Measurements from ENCODE around the gene BTBD18. TPM values are rescaled to one million over a fixed set of nuclear protein-coding genes. Genes with fewer than 3 reads are reported as not detected.

Gene BTBD18, protein sequence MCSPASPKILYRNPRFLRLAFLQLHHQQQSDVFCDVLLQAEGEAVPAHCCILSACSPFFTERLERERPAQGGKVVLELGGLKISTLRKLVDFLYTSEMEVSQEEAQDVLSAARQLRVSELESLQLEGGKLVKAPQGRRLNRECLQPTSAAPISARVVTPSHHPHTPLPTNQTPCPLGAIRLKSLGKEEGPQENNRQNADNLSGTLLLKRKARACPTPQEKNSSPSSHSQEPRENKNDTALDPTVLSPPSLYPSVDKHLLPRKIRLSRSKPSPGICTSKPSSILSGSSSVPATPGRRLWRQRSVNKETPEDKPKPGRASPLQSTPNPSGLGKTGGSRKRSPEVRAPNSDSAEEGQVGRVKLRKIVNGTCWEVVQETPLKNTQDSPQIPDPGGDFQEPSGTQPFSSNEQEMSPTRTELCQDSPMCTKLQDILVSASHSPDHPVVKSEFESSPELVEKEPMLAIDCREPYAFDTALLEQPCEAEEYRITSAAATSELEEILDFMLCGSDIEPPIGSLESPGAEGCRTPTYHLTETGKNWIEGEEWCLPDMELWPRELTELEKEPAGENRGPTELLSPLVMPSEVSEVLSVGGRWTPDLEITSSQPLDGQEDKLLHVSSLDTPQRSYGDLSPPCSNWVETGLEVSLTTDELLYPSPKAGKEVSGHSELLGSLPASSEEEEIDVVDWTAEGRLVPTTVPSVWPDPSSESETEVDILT
- total RNA-seq = not detected

GRCh38 chr11:57751676-57752253, at the start of gene BTBD18:
Gene BTBD18, minus strand, starts transcription at chr11:57751819. Its CDS starts 631 bp downstream, at chr11:57751188.
- Mint-ChIP-seq H3K9me3 (no peaks in the 10 kb centered on the region), H3K27me3 (no peaks in the 10 kb centered on the region), H3K4me3 (no peak within 1 kb of the TSS), H3K27ac (no peak within 1 kb of the TSS), H3K36me3 (ENCODE audit: low read depth) (peaks cover 5% of the 10 kb centered on the region), H3K4me1 (peaks cover 12% of the 10 kb centered on the region)
- DNase-seq = peak; percentile 31
- ChIA-PET POLR2A (interaction anchor here (1.4 kb wide), 1 partner anchor 17 kb away, joined by 3 read pairs; no protein-coding TSS in a partner anchor), CTCF (interaction anchor here (1.2 to 1.8 kb wide), 4 partner anchors 8 to 80 kb away, joined by 3 to 8 read pairs (median 5); no protein-coding TSS in a partner anchor)

DNA sequence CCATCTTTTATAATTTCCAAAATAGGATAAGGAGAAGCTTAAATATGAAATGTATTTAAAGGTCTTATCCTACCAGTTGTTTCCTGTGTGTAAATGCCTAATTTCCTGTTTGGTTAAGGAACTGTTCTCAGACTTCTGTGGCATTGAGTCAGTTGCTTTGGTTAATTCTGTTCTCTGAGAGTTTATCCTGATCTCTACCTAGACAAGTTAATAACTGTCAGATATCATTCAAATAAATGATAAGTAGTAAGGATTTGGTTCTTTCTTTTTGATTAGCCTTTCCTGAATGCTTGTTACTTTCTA, 49.5 kb upstream of the BTBD18 start:
- Mint-ChIP-seq H3K4me1 (peaks cover 34% of the 10 kb centered on the region), H3K27me3 (no peaks in the 10 kb centered on the region), H3K9me3 (no peaks in the 10 kb centered on the region), H3K4me3 (no peak overlapping the region), H3K36me3 (ENCODE audit: low read depth) (peaks cover 6% of the 10 kb centered on the region), H3K27ac (peak overlapping the region; percentile 10)
- CTCF ChIA-PET = interaction anchor here (0.6 to 2.2 kb wide), 22 partner anchors 8 to 463 kb away, joined by 3 to 13 read pairs (median 4); partner anchors contain the start of genes BTBD18, MED19, P2RX3 and SELENOH
- POLR2A ChIA-PET = interaction anchor here (0.5 kb wide), 1 partner anchor 14 kb away, joined by 3 read pairs; no protein-coding TSS in a partner anchor
- DNase-seq = no peak

DNA sequence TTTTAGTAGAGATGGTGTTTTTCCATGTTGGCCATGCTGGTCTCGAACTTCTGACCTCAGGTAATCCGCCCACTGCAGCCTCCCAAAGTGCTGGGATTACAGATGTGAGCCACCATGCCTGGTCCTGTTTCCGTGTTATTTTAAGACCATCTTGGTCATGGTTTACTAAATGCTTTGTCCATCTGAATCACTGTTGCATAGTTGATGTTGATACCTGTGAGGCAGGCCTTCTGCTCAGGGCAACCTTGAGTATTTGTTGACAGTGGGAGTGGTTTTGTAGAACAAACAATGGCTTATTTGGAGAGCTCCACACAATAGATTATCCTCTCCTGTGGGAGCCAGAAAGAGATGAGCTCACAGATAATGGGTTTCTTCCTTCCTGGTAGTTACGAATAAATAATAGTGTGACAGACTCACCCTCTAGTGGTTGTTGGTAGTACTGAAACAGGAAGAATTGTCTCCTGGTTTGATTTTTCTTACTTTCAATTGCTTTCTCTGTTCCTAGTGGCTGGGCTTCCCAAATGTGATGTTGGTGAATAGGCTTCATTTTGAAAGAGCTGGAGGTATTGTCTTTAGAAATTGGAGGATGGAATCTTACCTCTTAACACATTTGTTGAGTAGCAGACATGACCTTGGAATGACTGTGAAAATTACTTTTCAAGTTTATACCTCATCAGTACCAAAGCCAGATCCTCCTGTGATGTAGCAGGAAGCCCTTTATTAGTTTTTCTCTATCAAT, 49.0 kb upstream of the BTBD18 start:
- ChIA-PET CTCF (interaction anchor here (0.6 to 2.2 kb wide), 31 partner anchors 8 to 462 kb away, joined by 3 to 13 read pairs (median 4); partner anchors contain the start of genes BTBD18, MED19, P2RX3 and SELENOH), POLR2A (interaction anchor here (0.5 to 0.7 kb wide), 2 partner anchors 14 to 233 kb away, joined by 3 to 5 read pairs; partner anchors contain the start of gene UBE2L6)
- Mint-ChIP-seq H3K27ac (peak overlapping the region; percentile 54), H3K4me3 (peak overlapping the region; percentile 17), H3K36me3 (ENCODE audit: low read depth) (peaks cover 10% of the 10 kb centered on the region), H3K4me1 (peaks cover 35% of the 10 kb centered on the region), H3K27me3 (no peaks in the 10 kb centered on the region), H3K9me3 (no peaks in the 10 kb centered on the region)
- peak; percentile 48 for DNase-seq

DNA sequence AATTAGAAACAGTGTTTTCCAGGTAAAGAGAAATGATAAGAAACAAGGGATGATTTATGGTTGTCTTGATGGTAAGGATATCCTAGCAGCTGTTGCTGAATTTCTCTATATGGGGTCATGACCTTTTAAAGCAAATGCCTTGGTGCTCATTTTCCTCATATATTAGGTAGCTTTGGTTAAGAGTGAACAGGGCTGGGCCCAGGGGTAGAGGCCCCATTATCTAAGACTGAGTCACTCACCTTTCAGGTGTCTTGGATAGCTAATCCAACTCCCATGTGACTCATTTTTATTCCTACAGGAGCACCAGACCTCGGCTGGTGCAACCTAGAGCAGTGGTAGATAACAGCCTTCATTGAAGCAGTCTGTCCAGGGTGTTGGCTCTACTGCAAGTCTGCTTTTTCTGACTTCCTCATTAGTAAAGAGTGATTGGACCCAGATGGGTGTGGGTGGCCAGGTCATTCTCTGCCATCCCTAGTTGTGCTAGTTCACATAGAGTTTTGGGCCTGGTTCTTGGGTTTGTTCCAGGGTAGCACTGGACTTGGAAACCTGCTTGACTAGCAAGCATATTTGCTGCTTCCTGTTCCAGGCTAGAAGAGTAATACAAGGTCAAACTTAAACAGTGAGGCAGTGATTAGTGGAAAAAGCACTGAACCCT, 47.4 kb upstream of the BTBD18 start:
- ChIA-PET POLR2A (interaction anchor here (1.0 kb wide), 1 partner anchor 58 kb away, joined by 3 read pairs; the partner anchor contains the start of gene SELENOH), CTCF (interaction anchor here (1.1 to 1.8 kb wide), 3 partner anchors 8 to 231 kb away, joined by 4 to 8 read pairs (median 6); partner anchors contain the start of gene UBE2L6)
- no peaks in the 10 kb centered on the region for H3K27me3 Mint-ChIP-seq
- H3K9me3 Mint-ChIP-seq = no peaks in the 10 kb centered on the region
- H3K36me3 Mint-ChIP-seq (ENCODE audit: low read depth) = peaks cover 14% of the 10 kb centered on the region
- no peak overlapping the region for H3K4me3 Mint-ChIP-seq
- DNase-seq = no peak
- peaks cover 45% of the 10 kb centered on the region for H3K4me1 Mint-ChIP-seq
- H3K27ac Mint-ChIP-seq = no peak overlapping the region

DNA sequence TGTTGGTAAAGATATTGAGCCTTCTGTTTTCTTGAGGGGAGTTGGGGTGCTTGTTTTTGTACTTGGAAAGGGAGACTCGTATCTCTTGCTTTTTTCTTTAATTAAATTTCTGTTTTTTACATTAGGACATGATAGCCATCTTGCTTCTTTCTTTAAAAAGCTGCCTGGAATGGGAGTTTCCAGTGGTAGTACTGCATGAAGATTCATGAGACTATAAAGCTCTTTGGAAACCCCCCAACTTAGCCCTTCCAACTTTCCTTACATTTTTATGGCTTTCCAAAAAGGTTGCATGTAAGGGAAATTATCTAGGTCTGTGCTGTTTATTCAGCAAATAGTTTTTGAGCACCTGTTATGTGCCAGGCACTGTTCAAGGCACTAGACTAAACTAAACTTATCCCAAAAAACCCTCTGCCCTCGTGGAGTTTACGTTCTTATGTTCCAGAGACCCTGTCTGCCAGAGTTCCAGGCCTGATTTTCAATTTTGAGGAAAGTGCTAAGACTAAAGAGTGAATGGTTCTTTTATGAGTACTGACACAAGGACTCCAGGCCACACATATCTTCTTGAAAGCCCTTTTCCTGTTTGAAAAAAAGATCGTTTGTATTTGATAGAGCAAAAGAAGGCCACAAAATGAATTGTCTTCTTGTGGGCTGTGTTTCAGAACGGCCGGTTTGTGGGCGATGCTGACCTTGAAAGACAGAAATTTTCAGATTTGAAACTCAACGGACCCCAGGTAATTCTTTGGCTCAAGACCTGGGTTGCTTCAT, 41.9 kb upstream of the BTBD18 start:
- Mint-ChIP-seq H3K27ac (peak overlapping the region; percentile 72), H3K36me3 (ENCODE audit: low read depth) (peaks cover 18% of the 10 kb centered on the region), H3K9me3 (no peaks in the 10 kb centered on the region), H3K27me3 (no peaks in the 10 kb centered on the region), H3K4me3 (peak overlapping the region; percentile 49), H3K4me1 (peaks cover 54% of the 10 kb centered on the region)
- ChIA-PET POLR2A (no interaction called here), CTCF (interaction anchor here (2.8 kb wide), 1 partner anchor 13 kb away, joined by 14 read pairs; no protein-coding TSS in a partner anchor)
- no peak for DNase-seq

DNA sequence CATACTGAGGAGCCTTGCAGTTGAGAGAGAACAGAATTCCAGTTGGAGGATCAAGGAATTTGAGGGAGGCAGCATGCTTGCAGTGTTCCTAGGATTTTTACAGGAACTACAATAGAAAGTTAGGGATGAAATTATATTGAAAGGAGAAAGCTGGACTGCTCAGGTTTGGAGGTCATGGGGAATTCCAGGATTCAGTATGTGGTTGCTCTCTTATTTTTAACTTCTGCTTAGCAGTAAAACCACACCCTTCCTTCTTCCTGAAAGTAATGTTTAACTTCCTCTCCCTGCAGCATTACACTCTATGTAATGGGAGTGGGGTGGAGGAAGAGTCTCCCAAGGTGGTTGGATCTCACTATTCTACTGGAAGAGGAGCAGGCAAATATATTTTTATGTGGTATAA, 41.3 kb upstream of the BTBD18 start:
- POLR2A ChIA-PET = no interaction called here
- no peaks in the 10 kb centered on the region for H3K9me3 Mint-ChIP-seq
- peaks cover 55% of the 10 kb centered on the region for H3K4me1 Mint-ChIP-seq
- CTCF ChIA-PET = interaction anchor here (0.6 to 2.8 kb wide), 5 partner anchors 9 to 762 kb away, joined by 3 to 14 read pairs (median 4); no protein-coding TSS in a partner anchor
- no peaks in the 10 kb centered on the region for H3K27me3 Mint-ChIP-seq
- DNase-seq = no peak
- peak overlapping the region; percentile 49 for H3K4me3 Mint-ChIP-seq
- H3K36me3 Mint-ChIP-seq (ENCODE audit: low read depth) = peaks cover 21% of the 10 kb centered on the region
- H3K27ac Mint-ChIP-seq = peak overlapping the region; percentile 72

DNA sequence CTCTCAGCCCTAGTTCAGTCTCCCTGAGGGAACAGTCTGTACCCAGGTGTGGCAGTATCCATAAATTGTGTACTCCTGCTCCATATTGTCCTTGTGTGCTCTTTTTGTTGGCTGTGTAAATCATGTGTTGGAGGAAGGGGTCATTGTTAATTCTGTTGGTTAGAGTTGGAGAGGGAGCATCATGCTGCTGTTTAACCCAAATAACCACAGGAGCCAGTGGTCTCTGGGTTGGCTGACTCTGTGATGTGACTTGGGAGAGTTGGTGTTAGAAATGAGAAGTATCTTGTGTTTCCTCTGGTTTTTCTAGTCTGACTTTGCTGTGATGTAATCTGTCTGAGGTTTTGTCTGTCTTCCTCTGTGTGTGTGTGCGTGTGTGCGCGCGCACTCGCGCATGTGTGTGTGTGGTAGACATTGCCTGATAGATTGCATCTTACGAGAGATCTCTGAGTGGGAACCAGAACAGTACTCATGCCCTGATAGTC, 40.5 kb upstream of the BTBD18 start:
- peak; percentile 88 for DNase-seq
- Mint-ChIP-seq H3K9me3 (no peaks in the 10 kb centered on the region), H3K27ac (peak overlapping the region; percentile 89), H3K36me3 (ENCODE audit: low read depth) (peaks cover 22% of the 10 kb centered on the region), H3K4me3 (peak overlapping the region; percentile 49), H3K4me1 (peaks cover 54% of the 10 kb centered on the region), H3K27me3 (no peaks in the 10 kb centered on the region)
- ChIA-PET CTCF (interaction anchor here (0.6 to 2.8 kb wide), 6 partner anchors 8 to 763 kb away, joined by 3 to 14 read pairs (median 4); no protein-coding TSS in a partner anchor), POLR2A (interaction anchor here (0.8 kb wide), 1 partner anchor 50 kb away, joined by 3 read pairs; the partner anchor contains the start of gene SELENOH)

- DNase-seq = no peak
- Mint-ChIP-seq H3K27me3 (no peaks in the 10 kb centered on the region), H3K27ac (peak overlapping the region; percentile 89), H3K9me3 (no peaks in the 10 kb centered on the region), H3K4me3 (no peak overlapping the region), H3K4me1 (peaks cover 54% of the 10 kb centered on the region), H3K36me3 (ENCODE audit: low read depth) (peaks cover 20% of the 10 kb centered on the region)
- ChIA-PET POLR2A (interaction anchor here (0.8 kb wide), 1 partner anchor 50 kb away, joined by 3 read pairs; the partner anchor contains the start of gene SELENOH), CTCF (interaction anchor here (0.7 to 2.8 kb wide), 4 partner anchors 9 to 224 kb away, joined by 3 to 14 read pairs (median 6); partner anchors contain the start of gene UBE2L6)
Measured at GRCh38 chr11:57791321-57792059, 39.9 kb upstream of the BTBD18 start.

DNA sequence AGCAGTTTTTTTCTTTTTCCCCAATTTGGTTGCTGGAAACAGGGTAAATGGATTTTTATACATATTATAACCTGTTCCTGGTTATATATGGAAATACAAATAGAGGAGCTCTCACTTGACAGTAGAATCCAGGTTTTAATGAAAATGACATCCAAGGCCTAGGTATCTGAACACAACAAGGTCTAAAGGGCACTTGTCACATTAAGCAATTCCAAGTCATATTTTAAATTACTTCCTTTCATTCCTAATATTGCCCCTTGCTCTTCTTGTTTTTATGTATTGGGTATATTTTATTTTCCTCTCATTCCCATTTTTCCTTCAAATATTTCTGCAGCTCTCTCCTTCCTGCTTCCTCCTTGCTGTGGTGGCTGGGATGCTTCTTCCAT, 37.1 kb upstream of the BTBD18 start:
- no peak overlapping the region for H3K4me3 Mint-ChIP-seq
- ChIA-PET POLR2A (no interaction called here), CTCF (interaction anchor here (1.2 kb wide), 1 partner anchor 9 kb away, joined by 3 read pairs; no protein-coding TSS in a partner anchor)
- H3K9me3 Mint-ChIP-seq = no peaks in the 10 kb centered on the region
- H3K4me1 Mint-ChIP-seq = peaks cover 44% of the 10 kb centered on the region
- H3K36me3 Mint-ChIP-seq (ENCODE audit: low read depth) = peaks cover 10% of the 10 kb centered on the region
- DNase-seq = no peak
- no peak overlapping the region for H3K27ac Mint-ChIP-seq
- H3K27me3 Mint-ChIP-seq = no peaks in the 10 kb centered on the region

GRCh38 chr11:57787920-57788702, 36.5 kb upstream of the BTBD18 start:
- ChIA-PET POLR2A (interaction anchor here (0.6 kb wide), 1 partner anchor 105 kb away, joined by 3 read pairs; no protein-coding TSS in a partner anchor), CTCF (interaction anchor here (0.5 kb wide), 1 partner anchor 93 kb away, joined by 5 read pairs; no protein-coding TSS in a partner anchor)
- no peak overlapping the region for H3K27ac Mint-ChIP-seq
- peaks cover 38% of the 10 kb centered on the region for H3K4me1 Mint-ChIP-seq
- no peak overlapping the region for H3K4me3 Mint-ChIP-seq
- H3K27me3 Mint-ChIP-seq = no peaks in the 10 kb centered on the region
- DNase-seq = no peak
- no peaks in the 10 kb centered on the region for H3K9me3 Mint-ChIP-seq
- peaks cover 10% of the 10 kb centered on the region for H3K36me3 Mint-ChIP-seq (ENCODE audit: low read depth)
